Gastrocnemius medialis (tissue), 4 donors: Measurements from ENCODE around the gene ABCC4. TPM values are rescaled to one million over a fixed set of nuclear protein-coding genes. Genes with fewer than 3 reads are reported as not detected.
A peak's percentile ranks its signal among the peaks of the same experiment; 100 is the strongest.
"Not testable (repeated sequence)": the region's sequence is repeated elsewhere in the genome, so short reads cannot be mapped to it uniquely, and the experiment has no call there.

Experiments used
- ATAC-seq, 2 donors: fragments of 150-250 bp; one replicate each; pipeline ENCODE4 v1.9.1; 2016
- DNase-seq, 2 donors: peaks; one replicate each; pipeline ENCODE4 v3.0.0-alpha.2; 2019
- H3K27ac ChIP-seq, 4 donors: fragments of 200-600 bp; sonication (generic); 1 replicate in 1 of 4; 2 replicates in 3 of 4; pipeline ENCODE4 v1.5.1; 2016 to 2018; ENCODE audit warnings: mild to moderate bottlenecking in 2 of 4, moderate library complexity in 1 of 4
- H3K27me3 ChIP-seq, 3 donors: fragments of 200-600 bp; sonication (generic) in 2 of 3; 1 replicate in 1 of 3; 2 replicates in 2 of 3; pipeline versions ENCODE4 v1.5.1 to v1.6.0; 2016 to 2019; ENCODE audit warnings: mild to moderate bottlenecking in 1 of 3, moderate library complexity in 1 of 3
- H3K36me3 ChIP-seq, 2 donors: fragments of 200-600 bp; sonication (generic) in 1 of 2; one replicate each; pipeline ENCODE4 v1.5.1; 2017 to 2018
- H3K4me1 ChIP-seq, 2 donors: fragments of 200-600 bp; sonication (generic) in 1 of 2; one replicate each; pipeline ENCODE4 v1.5.1; 2016 to 2017; ENCODE audit warnings: mild to moderate bottlenecking in 2 of 2
- H3K4me3 ChIP-seq, 4 donors: fragments of 200-600 bp; sonication (generic) in 3 of 4; 1 replicate in 1 of 4; 2 replicates in 3 of 4; pipeline ENCODE4 v1.5.1; 2016 to 2019; ENCODE audit warnings: mild to moderate bottlenecking in 2 of 4
- H3K9me3 ChIP-seq, 3 donors: fragments of 200-600 bp; sonication (generic) in 2 of 3; 1 replicate in 1 of 3; 2 replicates in 2 of 3; pipeline ENCODE4 v1.5.1; 2016 to 2019
- POLR2A ChIP-seq, 2 donors: fragments of 450-650 bp; IDR thresholded peaks; one replicate each; pipeline ENCODE4 v1.6.1; 2017; ENCODE audit warnings: antibody characterized with exemption in 2 of 2, mild to moderate bottlenecking in 2 of 2, moderate library complexity in 2 of 2
- in situ Hi-C, 4 donors: fragments of 200-750 bp; cut with MboI; loops; one replicate each; pipeline versions ENCODE4 v1.15.0 to v1.8.0; 2017; ENCODE audit warnings: low sequenced_read_pairs in 4 of 4
- intact Hi-C: fragments of 100-400 bp; cut with DNase I; formaldehyde crosslinking; loops from one replicate; pipeline ENCODE4 v1.15.1; 2023; ENCODE audit warnings: low total_unique reads
- total RNA-seq, 4 donors: library from RNA; depleted of rRNA; stranded (reverse); fragments of >200 nt; gene quantifications; one replicate each; pipeline versions ENCODE4 v1.1.0 to v1.2.3, GENCODE V29; 2016
- TF ChIP-seq, protein P1 (sequence below), 5 experiments: fragments of 450-650 bp in 3 of 5; fragments of 200-600 bp in 2 of 5; sonication (generic) in 2 of 5; IDR thresholded peaks in 4 of 5; conservative IDR thresholded peaks in 1 of 5; 1 replicate in 4 of 5; 2 replicates in 1 of 5; pipeline ENCODE4 v1.5.1; 2016 to 2019; ENCODE audit warnings: antibody characterized with exemption in 5 of 5, mild to moderate bottlenecking in 3 of 5, moderate library complexity in 3 of 5

ABCC4 gene
- total RNA-seq, 4 donors from 2014 or later, result 5.4 to 16.2 (median 11.9) TPM

- Histone ChIP-seq H3K27me3 (no peaks in the 10 kb centered on the region), H3K4me1 (peaks cover 10 to 16% of the 10 kb centered on the region in 2 donors), H3K4me3 (no peak overlapping the region), H3K36me3 (no peaks in the 10 kb centered on the region), H3K27ac (no peak overlapping the region), H3K9me3 (no peaks in the 10 kb centered on the region)
- intact Hi-C loops (loop anchor here (10.0 kb wide), 1 partner anchor 640 kb away; no protein-coding TSS in a partner anchor), in situ Hi-C loops (loop anchor here in 3 of 4 donors (5.0 to 10.0 kb wide), 2 partner anchors 100 to 207 kb away; no protein-coding TSS in a partner anchor)
- ATAC-seq (no peak), DNase-seq (no peak)
- TF ChIP-seq POLR2A (IDR thresholded peaks at IDR 0.05), result no peak
- TF ChIP-seq, protein P1, sequence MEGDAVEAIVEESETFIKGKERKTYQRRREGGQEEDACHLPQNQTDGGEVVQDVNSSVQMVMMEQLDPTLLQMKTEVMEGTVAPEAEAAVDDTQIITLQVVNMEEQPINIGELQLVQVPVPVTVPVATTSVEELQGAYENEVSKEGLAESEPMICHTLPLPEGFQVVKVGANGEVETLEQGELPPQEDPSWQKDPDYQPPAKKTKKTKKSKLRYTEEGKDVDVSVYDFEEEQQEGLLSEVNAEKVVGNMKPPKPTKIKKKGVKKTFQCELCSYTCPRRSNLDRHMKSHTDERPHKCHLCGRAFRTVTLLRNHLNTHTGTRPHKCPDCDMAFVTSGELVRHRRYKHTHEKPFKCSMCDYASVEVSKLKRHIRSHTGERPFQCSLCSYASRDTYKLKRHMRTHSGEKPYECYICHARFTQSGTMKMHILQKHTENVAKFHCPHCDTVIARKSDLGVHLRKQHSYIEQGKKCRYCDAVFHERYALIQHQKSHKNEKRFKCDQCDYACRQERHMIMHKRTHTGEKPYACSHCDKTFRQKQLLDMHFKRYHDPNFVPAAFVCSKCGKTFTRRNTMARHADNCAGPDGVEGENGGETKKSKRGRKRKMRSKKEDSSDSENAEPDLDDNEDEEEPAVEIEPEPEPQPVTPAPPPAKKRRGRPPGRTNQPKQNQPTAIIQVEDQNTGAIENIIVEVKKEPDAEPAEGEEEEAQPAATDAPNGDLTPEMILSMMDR (IDR thresholded peaks at IDR 0.05 in 4 of 5, conservative IDR thresholded peaks at IDR 0.05 in 1 of 5), result no peak
These were observed 106.1 kb downstream of the ABCC4 start for GRCh38 chr13:95195146-95195545.

DNA sequence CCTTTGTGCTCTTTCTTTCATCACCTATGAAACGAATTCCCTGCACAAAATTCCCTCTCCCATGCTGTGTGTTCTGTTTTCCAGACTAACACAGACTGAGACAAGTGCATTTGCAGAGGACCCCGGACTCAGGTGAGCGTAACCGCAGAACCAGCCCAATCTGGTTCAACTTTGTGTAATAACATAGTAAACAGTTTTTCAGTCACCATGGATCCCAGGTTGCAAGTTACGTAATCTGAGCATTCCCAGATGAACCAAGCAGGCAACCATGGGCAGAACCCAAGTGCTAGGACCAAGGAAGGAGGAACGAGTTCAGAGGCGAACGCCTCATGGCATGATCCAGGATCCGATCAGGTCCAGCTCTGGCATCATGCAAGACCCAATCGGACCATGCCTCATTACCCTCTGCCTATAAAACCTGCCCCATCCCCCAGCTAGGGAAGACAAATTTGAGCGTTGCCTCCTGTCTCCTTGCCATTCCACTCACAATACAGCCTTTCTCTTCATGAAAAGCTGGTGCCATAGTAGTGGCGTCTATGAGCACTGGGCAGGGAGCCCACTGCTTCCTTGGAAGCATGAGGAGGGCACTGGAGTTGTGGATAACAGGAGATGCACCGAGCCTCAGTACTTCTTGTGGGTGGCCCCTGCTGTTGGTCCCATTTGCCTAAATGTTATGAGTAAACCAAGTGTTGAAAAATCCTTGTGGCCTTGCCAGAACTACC, 107.6 kb downstream of the ABCC4 start:
- no peak for DNase-seq
- Histone ChIP-seq H3K27me3 (no peaks in the 10 kb centered on the region), H3K9me3 (no peaks in the 10 kb centered on the region), H3K36me3 (no peaks in the 10 kb centered on the region), H3K4me1 (peaks cover 10 to 18% of the 10 kb centered on the region in 2 donors), H3K4me3 (no peak overlapping the region), H3K27ac (peak overlapping the region in 3 of 4 donors; percentile 43 to 70 (median 61))
- no peak for ATAC-seq
- in situ Hi-C loops, result loop anchor here in 3 of 4 donors (5.0 to 10.0 kb wide), 3 partner anchors 101 to 214 kb away; no protein-coding TSS in a partner anchor
- intact Hi-C loops, result loop anchor here (2.0 to 10.0 kb wide), 2 partner anchors 103 to 641 kb away; no protein-coding TSS in a partner anchor
- TF ChIP-seq, protein P1 (IDR thresholded peaks at IDR 0.05 in 4 of 5, conservative IDR thresholded peaks at IDR 0.05 in 1 of 5), result no peak
- no peak for TF ChIP-seq POLR2A (IDR thresholded peaks at IDR 0.05)

DNA sequence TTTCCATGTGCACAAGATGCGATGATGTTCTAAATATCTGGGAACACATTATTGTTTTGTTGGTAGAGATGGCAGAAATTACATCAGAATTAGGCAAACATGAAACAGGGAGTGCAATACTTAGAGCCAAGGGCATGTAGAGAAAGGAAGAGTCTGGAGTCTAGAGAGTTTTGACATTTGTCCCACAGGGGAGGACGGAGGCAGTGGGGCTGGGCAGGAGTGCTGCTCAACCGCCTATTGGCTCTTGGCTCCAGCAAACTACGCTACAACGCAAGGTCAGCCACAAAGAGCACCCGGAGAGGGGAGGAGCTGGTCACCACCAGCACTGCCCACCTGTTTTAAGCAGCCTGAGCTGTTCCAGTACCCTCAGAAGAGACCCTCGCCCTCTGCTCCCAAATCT, 108.3 kb downstream of the ABCC4 start:
- no peak overlapping the region for H3K4me3 ChIP-seq
- DNase-seq, result no peak
- ATAC-seq, result peak in 1 of 2 donors; percentile 19
- TF ChIP-seq, protein P1 (IDR thresholded peaks at IDR 0.05 in 4 of 5, conservative IDR thresholded peaks at IDR 0.05 in 1 of 5), result no peak
- no peak for TF ChIP-seq POLR2A (IDR thresholded peaks at IDR 0.05)
- in situ Hi-C loops, result loop anchor here in 3 of 4 donors (5.0 to 10.0 kb wide), 3 partner anchors 102 to 214 kb away; no protein-coding TSS in a partner anchor
- H3K27ac ChIP-seq, result peak overlapping the region in 3 of 4 donors; percentile 43 to 70 (median 61)
- peaks cover 14 to 23% of the 10 kb centered on the region in 2 donors for H3K4me1 ChIP-seq
- no peaks in the 10 kb centered on the region for H3K9me3 ChIP-seq
- H3K36me3 ChIP-seq, result no peaks in the 10 kb centered on the region
- intact Hi-C loops, result loop anchor here (2.0 to 10.0 kb wide), 2 partner anchors 104 to 642 kb away; no protein-coding TSS in a partner anchor
- H3K27me3 ChIP-seq, result no peaks in the 10 kb centered on the region

DNA sequence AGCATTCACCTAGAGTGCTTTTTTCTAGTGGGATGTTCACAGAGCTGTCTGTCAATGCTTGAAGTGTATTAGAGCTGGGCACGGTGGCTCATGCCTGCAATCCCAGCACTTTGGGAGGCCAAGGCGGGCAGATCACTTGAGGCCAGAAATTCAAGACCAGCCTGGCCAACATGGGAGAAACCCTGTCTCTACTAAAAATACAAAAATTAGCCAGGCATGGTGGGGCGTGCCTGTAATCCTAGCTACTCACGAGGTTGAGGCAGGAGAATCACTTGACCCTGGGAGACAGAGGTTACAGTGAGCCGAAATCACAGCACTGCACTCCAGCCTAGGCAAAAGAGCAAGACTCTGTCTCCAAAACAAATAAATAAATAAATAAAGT, 108.7 kb downstream of the ABCC4 start:
- ATAC-seq (peak; percentile 21 to 26), DNase-seq (peak; percentile 18 to 59)
- Histone ChIP-seq H3K4me1 (peaks cover 18 to 23% of the 10 kb centered on the region in 2 donors), H3K27ac (peak overlapping the region; percentile 43 to 70 (median 60))
- not testable (repeated sequence) for H3K4me3 ChIP-seq, H3K36me3 ChIP-seq, H3K27me3 ChIP-seq, H3K9me3 ChIP-seq
- intact Hi-C loops (loop anchor here (2.0 to 10.0 kb wide), 2 partner anchors 104 to 642 kb away; no protein-coding TSS in a partner anchor), in situ Hi-C loops (loop anchor here in 3 of 4 donors (5.0 to 10.0 kb wide), 3 partner anchors 102 to 215 kb away; no protein-coding TSS in a partner anchor)
